MCF 10A (cell line): ENCODE results near the gene KLHL30. TPM values are rescaled to one million over a fixed set of nuclear protein-coding genes. Genes with fewer than 3 reads are reported as not detected.

Experiments used
- BruUV-seq: library from RNA; stranded (reverse); fragments of 400-500 nt; replicated peaks from 2 replicates; lab custom pipeline; 2021; lab: Mats Ljungman, UMichigan
- CTCF ChIA-PET: fragments of 300-600 bp; sonication (Branson Sonifier 250); formaldehyde crosslinking; extraction: SDS; loops from one replicate; lab custom pipeline; 2021; ENCODE audit warnings: antibody characterized with exemption, inconsistent platforms; lab: Yijun Ruan, JAX
- POLR2A ChIA-PET: fragments of 300-600, 350-650 bp; sonication (Branson Sonifier 250); formaldehyde crosslinking; extraction: SDS; loops from one replicate; lab custom pipeline; 2020; ENCODE audit warnings: antibody characterized with exemption, inconsistent platforms; lab: Yijun Ruan, JAX
- DNase-seq: peaks from one replicate; pipeline ENCODE4 v3.0.0-alpha.2; 2018; ENCODE audit not compliant: unreplicated experiment
- H3K27ac Mint-ChIP-seq: one replicate; pipeline ENCODE4 v1.8.0; 2022; ENCODE audit warnings: mild to moderate bottlenecking, low read depth, mixed read lengths; ENCODE audit not compliant: unreplicated experiment
- H3K27me3 Mint-ChIP-seq: one replicate; pipeline ENCODE4 v1.8.0; 2022; ENCODE audit warnings: mixed read lengths; ENCODE audit not compliant: insufficient read depth, unreplicated experiment
- H3K36me3 Mint-ChIP-seq: one replicate; pipeline ENCODE4 v1.8.0; 2022; ENCODE audit warnings: mild to moderate bottlenecking, moderate library complexity, mixed read lengths; ENCODE audit not compliant: insufficient read depth, unreplicated experiment
- H3K4me1 Mint-ChIP-seq: one replicate; pipeline ENCODE4 v1.8.0; 2022; ENCODE audit warnings: mixed read lengths; ENCODE audit not compliant: insufficient read depth, unreplicated experiment
- H3K4me3 Mint-ChIP-seq: one replicate; pipeline ENCODE4 v1.8.0; 2022; ENCODE audit warnings: mild to moderate bottlenecking, moderate library complexity, mixed read lengths; ENCODE audit not compliant: unreplicated experiment
- H3K9me3 Mint-ChIP-seq: one replicate; pipeline ENCODE4 v1.8.0; 2022; ENCODE audit warnings: mixed read lengths; ENCODE audit not compliant: unreplicated experiment
- intact Hi-C: fragments of 100-400 bp; cut with micrococcal nuclease; formaldehyde crosslinking; loops from 2 replicates; pipeline ENCODE4 v1.14.1; 2022
- total RNA-seq: library from RNA; stranded (reverse); gene quantifications from 2 replicates; pipeline ENCODE4 v1.2.3, GENCODE V29; 2022
- TF ChIP-seq, protein P1 (sequence below): fragments of 200-600 bp; IDR thresholded peaks from one replicate; pipeline ENCODE4 v1.8.0; 2022; ENCODE audit warnings: antibody characterized with exemption, mild to moderate bottlenecking; ENCODE audit not compliant: unreplicated experiment

KLHL30 gene
- total RNA-seq, 1 experiment from 2014 or later: 0.35 TPM

DNA sequence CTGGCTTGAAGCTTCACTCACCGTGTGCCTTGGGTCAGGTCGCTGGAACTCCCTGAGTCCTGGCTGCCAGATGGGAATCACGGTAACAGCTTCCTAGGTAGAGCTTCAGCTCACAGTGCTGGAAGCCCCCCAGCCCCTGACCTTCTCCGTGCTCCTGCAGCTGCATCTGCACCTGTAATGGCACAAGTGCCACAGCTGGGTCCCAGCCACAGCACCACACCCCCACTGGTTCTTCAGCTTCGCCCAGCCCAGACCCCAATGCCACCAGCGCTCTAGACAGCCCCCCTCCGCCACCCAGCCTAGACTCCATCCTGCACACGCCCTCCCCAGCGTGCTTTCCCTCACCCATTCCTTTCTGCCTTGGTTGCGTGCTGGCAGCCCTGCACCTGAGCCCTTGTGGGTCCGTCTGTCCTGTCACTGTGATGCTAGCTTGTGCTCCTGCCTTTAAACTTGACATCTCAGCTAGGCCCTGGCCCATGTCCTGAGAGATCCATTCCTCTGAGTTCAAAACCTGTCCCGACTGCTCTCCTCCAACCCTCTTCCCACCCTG is 45.9 kb upstream of the KLHL30 start:
- Mint-ChIP-seq H3K36me3 (no peaks in the 10 kb centered on the region), H3K27ac (no peak overlapping the region), H3K9me3 (no peaks in the 10 kb centered on the region), H3K27me3 (no peaks in the 10 kb centered on the region), H3K4me1 (no peaks in the 10 kb centered on the region), H3K4me3 (no peak overlapping the region)
- no peak for DNase-seq
- POLR2A ChIA-PET: interaction anchor here (0.6 kb wide), 1 partner anchor 46 kb away, joined by 4 read pairs; the partner anchor contains the start of gene KLHL30
- TF ChIP-seq, protein P1, sequence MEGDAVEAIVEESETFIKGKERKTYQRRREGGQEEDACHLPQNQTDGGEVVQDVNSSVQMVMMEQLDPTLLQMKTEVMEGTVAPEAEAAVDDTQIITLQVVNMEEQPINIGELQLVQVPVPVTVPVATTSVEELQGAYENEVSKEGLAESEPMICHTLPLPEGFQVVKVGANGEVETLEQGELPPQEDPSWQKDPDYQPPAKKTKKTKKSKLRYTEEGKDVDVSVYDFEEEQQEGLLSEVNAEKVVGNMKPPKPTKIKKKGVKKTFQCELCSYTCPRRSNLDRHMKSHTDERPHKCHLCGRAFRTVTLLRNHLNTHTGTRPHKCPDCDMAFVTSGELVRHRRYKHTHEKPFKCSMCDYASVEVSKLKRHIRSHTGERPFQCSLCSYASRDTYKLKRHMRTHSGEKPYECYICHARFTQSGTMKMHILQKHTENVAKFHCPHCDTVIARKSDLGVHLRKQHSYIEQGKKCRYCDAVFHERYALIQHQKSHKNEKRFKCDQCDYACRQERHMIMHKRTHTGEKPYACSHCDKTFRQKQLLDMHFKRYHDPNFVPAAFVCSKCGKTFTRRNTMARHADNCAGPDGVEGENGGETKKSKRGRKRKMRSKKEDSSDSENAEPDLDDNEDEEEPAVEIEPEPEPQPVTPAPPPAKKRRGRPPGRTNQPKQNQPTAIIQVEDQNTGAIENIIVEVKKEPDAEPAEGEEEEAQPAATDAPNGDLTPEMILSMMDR: no peak
- CTCF ChIA-PET: no interaction called here
- BruUV-seq: no TSS peak
- intact Hi-C loops: no loop called here

DNA sequence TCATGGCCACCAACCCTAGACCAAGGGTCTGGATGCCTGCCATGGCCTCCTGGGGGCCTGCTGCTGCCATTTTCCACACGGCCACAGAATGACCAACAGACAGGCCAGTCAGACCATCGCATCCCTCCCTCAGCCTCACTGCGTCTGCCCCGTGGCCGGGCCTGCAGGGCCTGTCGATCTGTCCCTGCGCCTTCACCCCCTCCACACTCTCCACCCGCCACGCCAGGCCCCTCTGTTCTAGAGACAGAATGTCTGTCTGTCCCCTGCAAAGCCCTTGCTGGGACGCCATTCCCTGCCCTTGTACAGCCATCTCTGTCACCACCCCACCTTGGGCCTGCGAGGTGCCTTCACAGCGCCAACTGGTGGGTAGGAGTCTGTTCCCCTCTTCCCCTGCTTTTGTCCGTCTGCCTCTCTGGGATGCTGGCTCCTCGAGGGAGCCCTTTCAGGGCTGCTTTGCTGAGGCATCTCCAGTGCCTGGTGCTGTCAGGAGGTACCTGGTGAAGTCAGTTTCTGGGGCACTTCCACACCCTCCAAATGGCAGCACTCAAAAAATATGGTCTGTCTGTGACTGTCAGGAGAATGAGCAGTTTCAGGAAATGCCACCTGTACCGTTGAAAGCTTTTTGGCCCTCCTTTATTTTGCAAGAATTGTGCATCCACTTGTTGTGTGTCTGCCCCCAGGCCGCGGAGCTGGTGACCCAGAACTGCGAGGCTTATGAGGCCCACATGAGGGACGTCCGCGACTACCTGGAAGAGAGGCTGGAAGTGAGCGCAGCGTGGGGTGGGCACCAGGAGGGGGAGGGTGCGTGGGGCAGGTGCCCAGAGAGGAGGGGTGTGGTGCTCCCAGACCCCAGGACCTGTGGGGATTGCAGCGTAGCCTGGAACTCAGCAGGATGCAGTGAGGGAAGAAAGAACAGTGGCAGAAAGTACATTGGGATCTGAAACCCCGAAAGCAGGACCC is 45.0 kb upstream of the KLHL30 start:
- CTCF ChIA-PET: no interaction called here
- no TSS peak for BruUV-seq
- no peak overlapping the region for H3K27ac Mint-ChIP-seq
- POLR2A ChIA-PET: interaction anchor here (0.6 kb wide), 1 partner anchor 45 kb away, joined by 4 read pairs; the partner anchor contains the start of gene KLHL30
- no peak for DNase-seq
- no peak overlapping the region for H3K4me3 Mint-ChIP-seq
- H3K4me1 Mint-ChIP-seq: no peaks in the 10 kb centered on the region
- H3K27me3 Mint-ChIP-seq: no peaks in the 10 kb centered on the region
- H3K36me3 Mint-ChIP-seq: no peaks in the 10 kb centered on the region
- TF ChIP-seq, protein P1: no peak
- intact Hi-C loops: no loop called here
- no peaks in the 10 kb centered on the region for H3K9me3 Mint-ChIP-seq

DNA sequence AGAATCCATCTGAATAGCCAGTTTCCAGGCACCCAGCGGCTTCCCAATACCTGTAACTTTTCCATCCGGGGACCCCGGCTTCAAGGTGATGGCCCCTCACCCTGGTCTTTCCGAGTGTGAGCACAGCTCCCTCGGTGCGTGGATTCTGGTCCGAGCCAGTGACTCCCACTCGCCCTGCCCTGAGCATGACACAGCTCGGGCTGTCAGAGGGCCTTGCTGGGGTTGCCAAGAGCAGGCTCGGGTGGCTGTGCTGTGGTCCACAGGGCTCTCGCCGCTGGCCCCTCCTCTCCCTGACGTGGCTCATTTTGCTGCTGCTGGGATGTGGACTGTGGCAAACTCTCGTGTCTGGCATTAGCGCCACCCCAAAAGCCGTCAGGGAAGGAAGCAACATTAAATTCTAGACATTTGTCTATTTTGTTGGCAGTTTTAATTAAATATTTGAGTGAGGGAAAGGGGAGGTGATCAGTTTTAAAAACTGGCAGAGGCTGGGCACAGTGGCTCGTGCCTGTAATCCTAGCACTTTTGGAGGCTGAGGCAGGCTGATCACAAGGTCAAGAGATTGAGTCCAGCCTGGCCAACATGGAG is 43.9 kb upstream of the KLHL30 start:
- BruUV-seq: no TSS peak

More for the DNA sequence above, 43.9 kb upstream of the KLHL30 start:
- no peaks in the 10 kb centered on the region for H3K9me3 Mint-ChIP-seq
- no peaks in the 10 kb centered on the region for H3K4me1 Mint-ChIP-seq
- TF ChIP-seq, protein P1: no peak
- intact Hi-C loops: no loop called here
- H3K36me3 Mint-ChIP-seq: no peaks in the 10 kb centered on the region
- no peak overlapping the region for H3K4me3 Mint-ChIP-seq
- CTCF ChIA-PET: no interaction called here
- DNase-seq: no peak
- peak overlapping the region; percentile 46 for H3K27ac Mint-ChIP-seq
- POLR2A ChIA-PET: no interaction called here
- H3K27me3 Mint-ChIP-seq: no peaks in the 10 kb centered on the region
